ENCODE measurements around the gene RTF1.
"Not testable (repeated sequence)": the region's sequence is repeated elsewhere in the genome, so short reads cannot be mapped to it uniquely, and the experiment has no call there.

Gene RTF1

GRCh38 chr15:41438206-41438605, 21.3 kb downstream of the RTF1 start:
- no peak for DNase-seq

GRCh38 chr15:41438745-41439144, 21.9 kb downstream of the RTF1 start:
- DNase-seq, result not testable (repeated sequence)

- DNase-seq, result no peak
Measured at GRCh38 chr15:41443275-41443674, 26.4 kb downstream of the RTF1 start.

- no peak for DNase-seq
Measured at GRCh38 chr15:41445399-41445798, 28.5 kb downstream of the RTF1 start.

- DNase-seq, result no peak
Measured at GRCh38 chr15:41462084-41462795, 45.3 kb downstream of the RTF1 start.

- no peak for DNase-seq
Measured at GRCh38 chr15:41464889-41465580, 48.1 kb downstream of the RTF1 start.

GRCh38 chr15:41465822-41466421, 49.0 kb downstream of the RTF1 start:
- DNase-seq, result peak; percentile 2

- no peak for DNase-seq
Measured at GRCh38 chr15:41466711-41467110, 49.8 kb downstream of the RTF1 start.

- DNase-seq, result not testable (repeated sequence)
Measured at GRCh38 chr15:41469644-41470043, 52.7 kb downstream of the RTF1 start.

- DNase-seq, result no peak
Measured at GRCh38 chr15:41473418-41473817, 56.5 kb downstream of the RTF1 start.

- DNase-seq, result no peak
Measured at GRCh38 chr15:41474436-41474835, 57.5 kb downstream of the RTF1 start.

GRCh38 chr15:41474941-41475340, 58.0 kb downstream of the RTF1 start:
- no peak for DNase-seq

GRCh38 chr15:41476416-41477048, 59.6 kb downstream of the RTF1 start:
- no peak for DNase-seq

- no peak for DNase-seq
Measured at GRCh38 chr15:41480396-41481140, 63.7 kb downstream of the RTF1 start.

- DNase-seq, result no peak
Measured at GRCh38 chr15:41482110-41482877, 65.4 kb downstream of the RTF1 start.

GRCh38 chr15:41483115-41483514, 66.2 kb downstream of the RTF1 start:
- no peak for DNase-seq

- DNase-seq, result no peak
Measured at GRCh38 chr15:41483519-41483918, 66.6 kb downstream of the RTF1 start.

- DNase-seq, result no peak
Measured at GRCh38 chr15:41484937-41485625, 68.2 kb downstream of the RTF1 start.

- DNase-seq, result no peak
Measured at GRCh38 chr15:41486286-41486685, 69.4 kb downstream of the RTF1 start.

GRCh38 chr15:41487381-41487780, 70.5 kb downstream of the RTF1 start:
- no peak for DNase-seq

GRCh38 chr15:41487802-41488201, 70.9 kb downstream of the RTF1 start:
- DNase-seq, result no peak

GRCh38 chr15:41489641-41490040, 72.7 kb downstream of the RTF1 start:
- DNase-seq, result no peak

All from DMS79 treated with DMSO at 0.1 percent for 48 hours (cell line).